SK-N-SH (cell line): ENCODE measurements around the gene STAMBP. TPM values are rescaled to one million over a fixed set of nuclear protein-coding genes. Genes with fewer than 3 reads are reported as not detected.
"Not testable (repeated sequence)": the region's sequence is repeated elsewhere in the genome, so short reads cannot be mapped to it uniquely, and the experiment has no call there.

Source experiments
- CTCF ChIA-PET: fragments of 300-600, 350-600 bp; formaldehyde crosslinking; extraction: SDS; loops from one replicate; lab custom pipeline; 2021; lab: Yijun Ruan, JAX
- POLR2A ChIA-PET: fragments of 350-600 bp; sonication (Branson Sonifier 250); formaldehyde crosslinking; extraction: SDS; loops from one replicate; lab custom pipeline; 2020; ENCODE audit warnings: antibody characterized with exemption, inconsistent platforms; lab: Yijun Ruan, JAX
- DNase-seq: peaks from one replicate; pipeline ENCODE4 v3.0.0; 2012
- H2AFZ ChIP-seq: fragments of 200-600 bp; sonication (generic); 2 replicates; pipeline ENCODE4 v1.8.1; 2016; ENCODE audit warnings: antibody characterized with exemption, mild to moderate bottlenecking, low read depth
- H3F3A ChIP-seq: fragments of 200-600 bp; sonication (generic); replicated peaks from 2 replicates; pipeline ENCODE3; 2016; ENCODE audit warnings: antibody characterized with exemption, mild to moderate bottlenecking; ENCODE audit not compliant: insufficient read depth
- H3K27ac ChIP-seq, 2 experiments: fragments of 200-500 bp in 1 of 2; fragments of 200-600 bp in 1 of 2; sonication (Bioruptor generic) in 1 of 2; sonication (generic), shearing (Covaris generic) in 1 of 2; 2 replicates each; pipeline versions ENCODE4 v1.5.1 to v1.6.1; 2014 to 2016; ENCODE audit warnings: low read depth in 2 of 2, inconsistent platforms in 1 of 2, low read length in 1 of 2, mild to moderate bottlenecking in 1 of 2, mixed read lengths in 1 of 2
- H3K27me3 ChIP-seq: fragments of 200-600 bp; sonication (generic), shearing (Covaris generic); 2 replicates; pipeline ENCODE4 v1.6.1; 2016; ENCODE audit warnings: mixed run types; ENCODE audit not compliant: insufficient read depth
- H3K36me3 ChIP-seq, 2 experiments: fragments of 200-500 bp in 1 of 2; fragments of 200-600 bp in 1 of 2; sonication (Bioruptor generic) in 1 of 2; sonication (generic) in 1 of 2; replicated peaks in 1 of 2; 2 replicates each; pipeline versions ENCODE3 to v1.5.1; 2014 to 2016; ENCODE audit warnings: low read length in 1 of 2, mild to moderate bottlenecking in 1 of 2; ENCODE audit not compliant: insufficient read depth in 2 of 2, control insufficient read depth in 1 of 2
- H3K4me1 ChIP-seq, 2 experiments: fragments of 200-500 bp in 1 of 2; fragments of 200-600 bp in 1 of 2; sonication (Bioruptor generic) in 1 of 2; sonication (generic), shearing (Covaris generic) in 1 of 2; 2 replicates each; pipeline versions ENCODE4 v1.5.1 to v1.6.1; 2014 to 2016; ENCODE audit warnings: low read depth in 1 of 2, low read length in 1 of 2, mixed run types in 1 of 2; ENCODE audit not compliant: insufficient read depth in 2 of 2, control insufficient read depth in 1 of 2
- H3K4me2 ChIP-seq: fragments of 200-600 bp; sonication (generic), shearing (Covaris generic); 2 replicates; pipeline ENCODE4 v1.6.1; 2017; ENCODE audit warnings: mixed run types
- H3K4me3 ChIP-seq, 2 experiments: fragments of 200-500 bp in 1 of 2; fragments of 200-600 bp in 1 of 2; sonication (Bioruptor generic) in 1 of 2; sonication (generic), shearing (Covaris generic) in 1 of 2; 2 replicates each; pipeline versions ENCODE4 v1.5.1 to v1.8.1; 2014 to 2016; ENCODE audit warnings: low read depth in 2 of 2, inconsistent platforms in 1 of 2, low read length in 1 of 2, mild to moderate bottlenecking in 1 of 2, mixed read lengths in 1 of 2, moderate library complexity in 1 of 2
- H3K79me2 ChIP-seq: fragments of 200-600 bp; sonication (generic); 2 replicates; pipeline ENCODE4 v1.8.1; 2017; ENCODE audit warnings: mild to moderate bottlenecking; ENCODE audit not compliant: insufficient read depth
- H3K9ac ChIP-seq: fragments of 200-600 bp; sonication (generic); 2 replicates; pipeline ENCODE4 v1.6.1; 2017; ENCODE audit warnings: mixed run types
- H3K9me2 ChIP-seq: fragments of 200-600 bp; sonication (generic); 2 replicates; pipeline ENCODE4 v1.6.1; 2017; ENCODE audit warnings: mixed run types
- H3K9me3 ChIP-seq: fragments of 200-600 bp; sonication (generic); 2 replicates; pipeline ENCODE4 v1.6.1; 2017; ENCODE audit warnings: mixed run types, mild to moderate bottlenecking, moderate library complexity
- H4K20me1 ChIP-seq: fragments of 200-600 bp; sonication (generic); 2 replicates; pipeline ENCODE4 v1.6.1; 2017; ENCODE audit warnings: mild to moderate bottlenecking, mixed run types; ENCODE audit not compliant: insufficient read depth
- ELF1 ChIP-seq: IDR thresholded peaks from 2 replicates; pipeline ENCODE4 v1.4.0; 2012
- EP300 ChIP-seq, 2 experiments: IDR thresholded peaks; 2 replicates each; pipeline versions ENCODE4 v1.4.0 to v1.6.1; 2012; ENCODE audit warnings: borderline replicate concordance in 1 of 2, low read depth in 1 of 2, low read length in 1 of 2
- GATA2 ChIP-seq: sonication (generic); formaldehyde crosslinking; IDR thresholded peaks from 2 replicates; pipeline ENCODE4 v1.5.0; 2020; ENCODE audit warnings: mild to moderate bottlenecking, missing genetic modification reagents
- RCOR1 ChIP-seq: fragments of 150-350 bp; IDR thresholded peaks from 2 replicates; pipeline ENCODE4 v1.6.1; 2017; ENCODE audit warnings: antibody characterized with exemption, low read length
- RFX5 ChIP-seq: IDR thresholded peaks from 2 replicates; pipeline ENCODE4 v1.6.1; 2012; ENCODE audit warnings: mild to moderate bottlenecking, improper control_type of control experiment, low read length
- RXRA ChIP-seq: IDR thresholded peaks from 2 replicates; pipeline ENCODE4 v1.4.0; 2012; ENCODE audit warnings: low read depth, mild to moderate bottlenecking, borderline replicate concordance
- TEAD4 ChIP-seq: IDR thresholded peaks from 2 replicates; pipeline ENCODE4 v1.4.0; 2012; ENCODE audit warnings: mild to moderate bottlenecking, borderline replicate concordance; ENCODE audit not compliant: insufficient read depth
- WGBS: methylation state at CpG from one replicate; pipeline ENCODE4 v1.1.6; 2017; ENCODE audit warnings: low lambda C conversion rate; 5-methylcytosine and 5-hydroxymethylcytosine counted together
- polyA plus RNA-seq, 3 experiments: library from polyadenylated mRNA; depleted of rRNA; stranded (reverse); fragments of >200 nt; gene quantifications; 2 replicates each; pipeline ENCODE4 v1.2.3, GENCODE V29; 2012
- TF ChIP-seq, protein P1 (sequence below): IDR thresholded peaks from 2 replicates; pipeline ENCODE4 v1.4.0; 2012; ENCODE audit warnings: low read depth
- TF ChIP-seq, protein P2 (sequence below): IDR thresholded peaks from 2 replicates; pipeline ENCODE4 v1.6.1; 2012; ENCODE audit warnings: mild to moderate bottlenecking, low read depth, low read length, moderate library complexity
- TF ChIP-seq, protein P3 (sequence below): fragments of 150-350 bp; IDR thresholded peaks from 2 replicates; pipeline ENCODE4 v1.6.1; 2016; ENCODE audit warnings: mild to moderate bottlenecking, low read depth, low read length
- TF ChIP-seq, protein P4 (sequence below): fragments of 200-600 bp; sonication (generic); IDR thresholded peaks from 2 replicates; pipeline ENCODE4 v1.6.1; 2017; ENCODE audit warnings: antibody characterized with exemption, mild to moderate bottlenecking, moderate library complexity
- TF ChIP-seq, protein P5 (sequence below): IDR thresholded peaks from 2 replicates; pipeline ENCODE4 v1.4.0; 2012; ENCODE audit warnings: low read depth, borderline replicate concordance

STAMBP gene
- polyA plus RNA-seq, 1 of the 3 experiments (the other 2 are of a cell fraction): 42.2 TPM

DNA sequence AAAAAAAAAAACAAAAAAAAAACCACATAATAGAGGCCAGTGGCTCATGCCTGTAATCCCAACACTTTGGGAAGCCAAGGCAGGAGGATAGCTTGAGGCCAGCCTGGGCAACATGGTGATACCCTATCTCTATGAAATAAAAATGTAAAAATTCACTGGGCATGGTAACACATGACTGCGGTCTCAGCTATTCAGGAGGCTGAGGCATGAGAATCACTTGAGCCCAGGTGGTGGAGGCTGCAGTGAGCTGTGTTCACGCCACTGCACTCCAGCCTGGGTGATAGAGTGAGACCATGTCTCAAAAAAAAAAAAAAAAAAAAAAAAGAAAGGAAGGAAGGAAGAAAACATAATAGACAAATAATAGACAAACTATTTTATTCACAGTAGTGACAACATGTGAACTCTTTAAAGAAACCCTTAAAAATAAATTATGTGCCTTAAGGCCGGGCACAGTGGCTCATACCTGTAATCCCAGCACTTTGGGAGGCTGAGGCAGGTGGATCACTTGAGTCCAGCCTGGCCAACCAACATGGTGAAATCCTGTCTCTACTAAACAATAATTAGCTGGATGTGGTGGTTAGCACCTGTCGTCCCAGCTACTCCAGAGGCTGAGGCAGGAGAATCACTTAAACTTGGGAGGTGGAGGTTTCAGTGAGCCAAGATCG is 75.3 kb downstream of the STAMBP start:
- not testable (repeated sequence) for H2AFZ ChIP-seq

DNA sequence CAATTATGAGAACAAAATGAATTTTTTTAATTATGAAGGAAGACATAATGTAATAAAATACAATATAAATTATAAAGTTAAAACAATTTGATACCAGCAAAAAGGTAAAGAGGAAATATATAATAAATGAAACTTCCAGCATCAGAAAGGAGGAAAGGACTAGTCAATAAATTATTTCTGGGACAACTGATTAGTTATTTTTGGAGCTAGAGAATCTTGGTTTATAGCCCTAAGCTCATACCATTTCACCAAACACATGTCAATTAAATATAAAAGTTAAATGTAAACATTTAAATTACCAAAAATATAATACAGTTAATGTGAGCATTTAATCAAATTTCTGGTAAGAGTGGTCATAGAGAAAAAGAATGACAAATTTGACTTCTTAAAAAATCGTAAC is 76.2 kb downstream of the STAMBP start:
- TF ChIP-seq, protein P1, sequence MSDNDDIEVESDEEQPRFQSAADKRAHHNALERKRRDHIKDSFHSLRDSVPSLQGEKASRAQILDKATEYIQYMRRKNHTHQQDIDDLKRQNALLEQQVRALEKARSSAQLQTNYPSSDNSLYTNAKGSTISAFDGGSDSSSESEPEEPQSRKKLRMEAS: no peak
- no peak for TF ChIP-seq TEAD4
- TF ChIP-seq GATA2 (CRISPR knock-in tag): no peak
- no peak for TF ChIP-seq RXRA
- TF ChIP-seq, protein P2, sequence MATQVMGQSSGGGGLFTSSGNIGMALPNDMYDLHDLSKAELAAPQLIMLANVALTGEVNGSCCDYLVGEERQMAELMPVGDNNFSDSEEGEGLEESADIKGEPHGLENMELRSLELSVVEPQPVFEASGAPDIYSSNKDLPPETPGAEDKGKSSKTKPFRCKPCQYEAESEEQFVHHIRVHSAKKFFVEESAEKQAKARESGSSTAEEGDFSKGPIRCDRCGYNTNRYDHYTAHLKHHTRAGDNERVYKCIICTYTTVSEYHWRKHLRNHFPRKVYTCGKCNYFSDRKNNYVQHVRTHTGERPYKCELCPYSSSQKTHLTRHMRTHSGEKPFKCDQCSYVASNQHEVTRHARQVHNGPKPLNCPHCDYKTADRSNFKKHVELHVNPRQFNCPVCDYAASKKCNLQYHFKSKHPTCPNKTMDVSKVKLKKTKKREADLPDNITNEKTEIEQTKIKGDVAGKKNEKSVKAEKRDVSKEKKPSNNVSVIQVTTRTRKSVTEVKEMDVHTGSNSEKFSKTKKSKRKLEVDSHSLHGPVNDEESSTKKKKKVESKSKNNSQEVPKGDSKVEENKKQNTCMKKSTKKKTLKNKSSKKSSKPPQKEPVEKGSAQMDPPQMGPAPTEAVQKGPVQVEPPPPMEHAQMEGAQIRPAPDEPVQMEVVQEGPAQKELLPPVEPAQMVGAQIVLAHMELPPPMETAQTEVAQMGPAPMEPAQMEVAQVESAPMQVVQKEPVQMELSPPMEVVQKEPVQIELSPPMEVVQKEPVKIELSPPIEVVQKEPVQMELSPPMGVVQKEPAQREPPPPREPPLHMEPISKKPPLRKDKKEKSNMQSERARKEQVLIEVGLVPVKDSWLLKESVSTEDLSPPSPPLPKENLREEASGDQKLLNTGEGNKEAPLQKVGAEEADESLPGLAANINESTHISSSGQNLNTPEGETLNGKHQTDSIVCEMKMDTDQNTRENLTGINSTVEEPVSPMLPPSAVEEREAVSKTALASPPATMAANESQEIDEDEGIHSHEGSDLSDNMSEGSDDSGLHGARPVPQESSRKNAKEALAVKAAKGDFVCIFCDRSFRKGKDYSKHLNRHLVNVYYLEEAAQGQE: no peak
- no peak for TF ChIP-seq RFX5
- TF ChIP-seq, protein P3, sequence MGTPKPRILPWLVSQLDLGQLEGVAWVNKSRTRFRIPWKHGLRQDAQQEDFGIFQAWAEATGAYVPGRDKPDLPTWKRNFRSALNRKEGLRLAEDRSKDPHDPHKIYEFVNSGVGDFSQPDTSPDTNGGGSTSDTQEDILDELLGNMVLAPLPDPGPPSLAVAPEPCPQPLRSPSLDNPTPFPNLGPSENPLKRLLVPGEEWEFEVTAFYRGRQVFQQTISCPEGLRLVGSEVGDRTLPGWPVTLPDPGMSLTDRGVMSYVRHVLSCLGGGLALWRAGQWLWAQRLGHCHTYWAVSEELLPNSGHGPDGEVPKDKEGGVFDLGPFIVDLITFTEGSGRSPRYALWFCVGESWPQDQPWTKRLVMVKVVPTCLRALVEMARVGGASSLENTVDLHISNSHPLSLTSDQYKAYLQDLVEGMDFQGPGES: no peak
- TF ChIP-seq, protein P4, sequence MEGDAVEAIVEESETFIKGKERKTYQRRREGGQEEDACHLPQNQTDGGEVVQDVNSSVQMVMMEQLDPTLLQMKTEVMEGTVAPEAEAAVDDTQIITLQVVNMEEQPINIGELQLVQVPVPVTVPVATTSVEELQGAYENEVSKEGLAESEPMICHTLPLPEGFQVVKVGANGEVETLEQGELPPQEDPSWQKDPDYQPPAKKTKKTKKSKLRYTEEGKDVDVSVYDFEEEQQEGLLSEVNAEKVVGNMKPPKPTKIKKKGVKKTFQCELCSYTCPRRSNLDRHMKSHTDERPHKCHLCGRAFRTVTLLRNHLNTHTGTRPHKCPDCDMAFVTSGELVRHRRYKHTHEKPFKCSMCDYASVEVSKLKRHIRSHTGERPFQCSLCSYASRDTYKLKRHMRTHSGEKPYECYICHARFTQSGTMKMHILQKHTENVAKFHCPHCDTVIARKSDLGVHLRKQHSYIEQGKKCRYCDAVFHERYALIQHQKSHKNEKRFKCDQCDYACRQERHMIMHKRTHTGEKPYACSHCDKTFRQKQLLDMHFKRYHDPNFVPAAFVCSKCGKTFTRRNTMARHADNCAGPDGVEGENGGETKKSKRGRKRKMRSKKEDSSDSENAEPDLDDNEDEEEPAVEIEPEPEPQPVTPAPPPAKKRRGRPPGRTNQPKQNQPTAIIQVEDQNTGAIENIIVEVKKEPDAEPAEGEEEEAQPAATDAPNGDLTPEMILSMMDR: no peak
- TF ChIP-seq, protein P5, sequence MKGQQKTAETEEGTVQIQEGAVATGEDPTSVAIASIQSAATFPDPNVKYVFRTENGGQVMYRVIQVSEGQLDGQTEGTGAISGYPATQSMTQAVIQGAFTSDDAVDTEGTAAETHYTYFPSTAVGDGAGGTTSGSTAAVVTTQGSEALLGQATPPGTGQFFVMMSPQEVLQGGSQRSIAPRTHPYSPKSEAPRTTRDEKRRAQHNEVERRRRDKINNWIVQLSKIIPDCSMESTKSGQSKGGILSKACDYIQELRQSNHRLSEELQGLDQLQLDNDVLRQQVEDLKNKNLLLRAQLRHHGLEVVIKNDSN: no peak
- TF ChIP-seq EP300 (IDR thresholded peaks at IDR 0.05; ENCODE audit: borderline replicate concordance in 1 of 2, low read depth in 1 of 2, low read length in 1 of 2): no peak
- no peak for TF ChIP-seq RCOR1
- TF ChIP-seq ELF1: no peak

More for the DNA sequence above, 75.3 kb downstream of the STAMBP start:
- H3K27me3 ChIP-seq, H3K4me2 ChIP-seq, DNase-seq, H3K27ac ChIP-seq, H3K9ac ChIP-seq, H3K79me2 ChIP-seq, POLR2A ChIA-PET, CTCF ChIA-PET, H3K9me3 ChIP-seq, H3K9me2 ChIP-seq, H3K4me1 ChIP-seq, H3F3A ChIP-seq, H3K36me3 ChIP-seq, H3K4me3 ChIP-seq, H4K20me1 ChIP-seq: not testable (repeated sequence)
- 85% methylated on average over 5 of the region's 5 CpGs for WGBS

More for the DNA sequence above, 76.2 kb downstream of the STAMBP start:
- Histone ChIP-seq H3F3A (no peaks in the 10 kb centered on the region), H3K4me3 (no peak overlapping the region), H3K36me3 (no peaks in the 10 kb centered on the region), H3K4me1 (peaks cover 0 to 7% of the 10 kb centered on the region in 2 experiments; a peak in 1 of 4 replicates), H3K79me2 (no peaks in the 10 kb centered on the region), H3K9ac (no peak overlapping the region), H3K4me2 (no peak overlapping the region), H3K9me2 (0 out of 2 replicates have a peak, but pooled peaks cover 3% of the 10 kb centered on the region), H4K20me1 (no peaks in the 10 kb centered on the region), H2AFZ (no peak overlapping the region), H3K27ac (no peak overlapping the region), H3K27me3 (no peaks in the 10 kb centered on the region; the same call in 1 of the 2 replicates), H3K9me3 (no peaks in the 10 kb centered on the region)
- POLR2A ChIA-PET: no interaction called here
- no peak for DNase-seq
- CTCF ChIA-PET: no interaction called here
- 60% methylated on average over 1 of the region's 1 CpG for whole genome bisulfite sequencing
